OCI-M1 (cell line): Measurements from ENCODE around the gene NPHP3.
"Not testable (repeated sequence)": the region's sequence is repeated elsewhere in the genome, so short reads cannot be mapped to it uniquely, and the experiment has no call there.

Source experiments
- DNase-seq: peaks from one replicate; lab custom pipeline; 2025; lab: John Stamatoyannopoulos, UW

The NPHP3 gene

DNA sequence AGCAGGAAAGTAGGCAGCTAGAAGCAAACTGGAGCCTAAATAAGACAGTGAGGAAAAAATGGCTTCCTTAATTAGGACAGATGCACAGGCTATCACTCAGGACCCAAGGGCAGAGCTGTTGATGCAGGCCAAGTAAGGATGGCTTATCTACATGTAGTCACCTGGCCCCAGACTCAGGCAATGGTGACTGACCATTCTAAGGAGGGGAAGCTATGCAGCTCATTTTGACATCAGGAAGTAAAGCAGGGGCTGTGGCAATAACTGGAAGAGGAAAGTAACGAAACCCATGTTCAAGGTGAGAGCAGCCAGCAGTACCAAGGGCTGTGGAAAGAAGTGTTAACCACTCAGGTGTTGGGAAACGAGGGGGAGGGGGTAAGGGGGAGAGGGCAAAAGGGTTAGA, 78.8 kb downstream of the NPHP3 start:
- DNase-seq = no peak

DNA sequence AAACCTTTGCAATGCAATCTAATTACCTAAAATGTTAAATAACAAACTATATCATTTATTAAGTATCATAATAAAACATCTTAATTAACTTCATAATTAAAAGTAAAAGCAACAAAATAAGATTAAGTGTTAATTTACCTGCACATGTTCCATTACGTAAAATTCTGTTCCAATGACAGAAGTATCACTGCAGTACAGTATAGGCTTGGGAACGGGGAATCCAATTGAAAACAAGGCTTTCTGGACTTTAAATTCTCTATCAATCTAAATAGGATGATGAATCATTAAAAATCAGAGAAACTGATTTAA, 79.7 kb downstream of the NPHP3 start:
- DNase-seq = no peak

DNA sequence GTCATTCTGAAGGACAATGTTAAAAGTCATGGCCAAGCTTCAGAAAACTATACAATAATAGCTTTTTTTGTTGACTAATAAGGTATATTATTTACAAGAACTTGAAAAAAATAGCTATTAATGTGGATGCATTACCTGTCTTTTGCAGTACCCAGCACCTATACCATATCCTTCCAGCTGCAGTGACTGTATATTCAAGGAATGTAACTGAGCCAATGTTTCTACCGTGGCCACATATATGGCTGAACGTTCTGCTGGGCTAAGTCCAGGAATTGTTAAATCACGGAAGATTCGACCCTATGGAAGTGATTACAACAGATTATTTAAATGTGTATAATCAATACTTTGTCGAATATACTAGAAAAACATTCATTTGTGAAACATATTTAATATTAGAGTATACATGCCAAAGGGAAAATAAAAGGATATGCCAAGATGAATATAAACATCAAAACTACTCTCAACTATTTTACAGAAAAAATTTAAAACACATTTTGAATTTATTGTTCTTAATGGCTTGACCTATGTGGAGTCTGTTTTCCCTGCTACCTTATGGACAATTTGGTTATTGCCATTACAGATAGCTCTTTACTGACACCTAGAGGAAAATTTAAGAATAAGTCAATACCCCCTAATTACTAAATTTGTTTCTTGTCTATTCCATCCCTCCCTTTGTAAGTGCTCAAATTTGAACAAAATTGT, 80.2 kb downstream of the NPHP3 start:
- DNase-seq = peak; percentile 73

DNA sequence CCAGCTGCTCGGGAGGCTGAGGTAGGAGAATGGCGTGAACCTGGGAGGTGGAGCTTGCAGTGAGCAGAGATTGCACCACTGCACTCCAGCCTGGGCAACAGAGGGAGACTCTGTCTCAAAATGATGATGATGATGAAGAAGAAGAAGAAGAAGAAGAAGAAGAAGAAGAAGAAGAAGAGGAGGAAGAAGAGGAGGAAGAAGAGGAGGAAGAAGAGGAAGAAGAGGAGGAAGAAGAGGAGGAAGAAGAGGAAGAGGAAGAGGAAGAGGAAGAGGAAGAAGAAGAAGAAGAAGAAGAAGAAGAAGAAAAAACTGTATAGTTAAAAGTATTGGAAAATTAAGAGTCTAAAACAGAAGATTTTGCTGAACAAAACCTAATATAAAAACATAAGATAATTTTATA, 80.8 kb downstream of the NPHP3 start:
- DNase-seq = not testable (repeated sequence)

DNA sequence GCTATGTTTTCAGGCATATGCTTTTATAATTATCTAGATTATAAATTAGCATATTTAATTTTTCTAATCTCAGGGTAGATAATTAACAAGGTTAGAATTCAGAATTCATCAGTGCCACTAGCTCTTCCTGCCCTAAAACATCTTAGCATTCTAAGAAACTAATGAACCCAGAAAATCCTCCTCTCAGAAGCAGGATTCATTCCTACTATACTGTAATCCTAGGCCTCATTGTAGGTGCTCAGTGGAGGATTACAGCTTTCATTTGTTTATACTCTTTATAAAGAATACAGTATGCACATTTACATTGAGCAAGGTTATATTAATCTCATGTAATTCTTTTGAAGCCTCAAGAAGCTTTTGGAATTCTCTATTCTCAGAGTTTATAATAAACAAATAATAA, 83.5 kb downstream of the NPHP3 start:
- DNase-seq = no peak

DNA sequence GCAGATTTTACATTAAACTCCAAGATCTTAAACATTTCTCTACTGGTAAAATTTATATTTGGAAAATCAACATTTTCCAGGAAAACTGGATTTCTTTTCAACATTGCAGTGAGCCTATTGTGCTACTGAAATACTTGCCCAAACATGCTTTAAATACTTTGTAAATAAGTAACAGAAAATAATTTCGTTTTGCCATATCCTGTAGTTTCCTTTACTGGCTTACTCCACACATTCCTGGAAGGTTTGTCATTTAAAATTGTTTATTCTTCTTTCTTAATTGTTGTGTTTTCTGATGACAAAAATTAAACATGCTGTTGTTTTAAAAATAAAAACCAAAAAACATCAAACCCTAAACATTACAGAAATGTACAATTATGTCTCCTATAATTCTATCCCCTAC, 84.6 kb downstream of the NPHP3 start:
- DNase-seq = no peak

DNA sequence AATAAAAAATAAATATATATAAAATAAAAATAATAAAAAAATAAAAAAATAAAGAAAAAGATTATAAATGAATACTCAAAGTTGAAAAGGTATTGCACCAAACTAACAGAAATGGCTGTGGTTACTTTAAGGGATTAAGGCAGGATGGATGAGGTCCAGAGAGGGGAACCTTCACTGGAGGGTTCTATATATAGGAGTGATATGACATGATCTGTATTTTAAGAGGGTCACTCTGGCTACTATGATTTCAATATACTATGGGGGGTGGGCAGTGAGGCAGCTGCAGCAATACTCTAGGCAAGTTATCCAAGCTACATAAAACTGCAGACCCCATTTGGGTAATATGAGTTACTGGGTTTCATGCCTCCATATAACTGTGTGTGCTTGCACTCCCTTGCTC, 87.2 kb downstream of the NPHP3 start:
- DNase-seq = no peak
